Measurements from ENCODE around the gene C12orf56.

DNA sequence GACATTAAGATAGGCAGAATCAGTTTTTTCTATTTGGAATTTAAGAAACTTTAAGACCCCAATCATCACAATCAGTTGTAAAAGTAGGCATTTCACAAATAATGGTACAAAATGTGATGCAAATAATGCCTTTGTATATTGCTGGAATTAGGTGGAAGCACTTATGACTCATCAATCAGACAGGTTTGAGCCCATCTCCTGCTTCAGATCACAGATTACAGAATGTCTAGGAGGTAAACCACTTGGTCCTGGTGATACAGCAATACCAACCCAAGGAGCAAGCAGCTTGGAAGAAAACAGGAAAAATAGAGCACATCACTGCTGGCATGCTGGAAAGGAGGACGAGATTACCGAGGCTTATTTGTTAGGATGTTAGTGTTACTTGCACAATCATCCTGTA lies 57.6 kb downstream of the C12orf56 start:
- TF ChIP-seq, protein P1, sequence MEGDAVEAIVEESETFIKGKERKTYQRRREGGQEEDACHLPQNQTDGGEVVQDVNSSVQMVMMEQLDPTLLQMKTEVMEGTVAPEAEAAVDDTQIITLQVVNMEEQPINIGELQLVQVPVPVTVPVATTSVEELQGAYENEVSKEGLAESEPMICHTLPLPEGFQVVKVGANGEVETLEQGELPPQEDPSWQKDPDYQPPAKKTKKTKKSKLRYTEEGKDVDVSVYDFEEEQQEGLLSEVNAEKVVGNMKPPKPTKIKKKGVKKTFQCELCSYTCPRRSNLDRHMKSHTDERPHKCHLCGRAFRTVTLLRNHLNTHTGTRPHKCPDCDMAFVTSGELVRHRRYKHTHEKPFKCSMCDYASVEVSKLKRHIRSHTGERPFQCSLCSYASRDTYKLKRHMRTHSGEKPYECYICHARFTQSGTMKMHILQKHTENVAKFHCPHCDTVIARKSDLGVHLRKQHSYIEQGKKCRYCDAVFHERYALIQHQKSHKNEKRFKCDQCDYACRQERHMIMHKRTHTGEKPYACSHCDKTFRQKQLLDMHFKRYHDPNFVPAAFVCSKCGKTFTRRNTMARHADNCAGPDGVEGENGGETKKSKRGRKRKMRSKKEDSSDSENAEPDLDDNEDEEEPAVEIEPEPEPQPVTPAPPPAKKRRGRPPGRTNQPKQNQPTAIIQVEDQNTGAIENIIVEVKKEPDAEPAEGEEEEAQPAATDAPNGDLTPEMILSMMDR (optimal IDR thresholded peaks at IDR 0.05 in 1 of 3, IDR thresholded peaks at IDR 0.05 in 1 of 3, conservative IDR thresholded peaks at IDR 0.05 in 1 of 3; ENCODE audit: extremely low read depth in 1 of 3, insufficient read depth in 2 of 3, low read length in 3 of 3): no peak
- TF ChIP-seq EZH2 (IDR thresholded peaks at IDR 0.05; ENCODE audit: low read length): no peak

Measured in keratinocyte (primary cell).